GM12878 (cell line): ENCODE measurements around the gene TRIM47. TPM values are rescaled to one million over a fixed set of nuclear protein-coding genes. Genes with fewer than 3 reads are reported as not detected.

Experiments used
- ATAC-seq: fragments of 200-7000 bp; cut with Tn5 transposase; 3 replicates; pipeline ENCODE4 v1.9.1; 2020; ENCODE audit warnings: mild to moderate bottlenecking, moderate library complexity
- BruUV-seq: library from RNA; stranded (reverse); fragments of 400-500 nt; replicated peaks from 2 replicates; lab custom pipeline; 2021; lab: Mats Ljungman, UMichigan
- CTCF ChIA-PET: fragments of 300-600 bp; sonication (Branson Sonifier 250); formaldehyde crosslinking; extraction: SDS; loops from one replicate; lab custom pipeline; 2021; ENCODE audit warnings: inconsistent platforms; lab: Yijun Ruan, JAX
- POLR2A ChIA-PET: fragments of 350-600 bp; formaldehyde crosslinking; extraction: SDS; loops from one replicate; lab custom pipeline; 2021; ENCODE audit warnings: inconsistent platforms; lab: Charles Lee
- RAD21 ChIA-PET: fragments of 300-600 bp; sonication (Branson Sonifier 250); formaldehyde crosslinking; loops from one replicate; lab custom pipeline; 2023; ENCODE audit warnings: antibody characterized with exemption; ENCODE audit not compliant: unreplicated experiment; lab: Charles Lee
- SMC1A ChIA-PET: fragments of 300-600 bp; sonication (Branson Sonifier 250); formaldehyde crosslinking; loops from one replicate; lab custom pipeline; 2023; ENCODE audit not compliant: unreplicated experiment, uncharacterized antibody; lab: Charles Lee
- DNase-seq: peaks from one replicate; pipeline ENCODE4 v3.0.0-alpha.2; 2011; ENCODE audit warnings: low read depth, low spot score
- FAIRE-seq: peaks from 3 replicates; lab custom pipeline; 2011; peaks lifted over from hg19 to GRCh38; lab: Jason Lieb, UNC
- H2AFZ ChIP-seq: 2 replicates; pipeline ENCODE4 v1.6.0; 2011; ENCODE audit warnings: low read depth, low read length, control low read depth; ENCODE audit not compliant: control insufficient read depth
- H3K27ac ChIP-seq: 2 replicates; pipeline ENCODE4 v1.5.1; 2011; ENCODE audit warnings: control low read depth; ENCODE audit not compliant: control insufficient read depth, insufficient read depth
- H3K27me3 ChIP-seq, 2 experiments: replicated peaks in 1 of 2; 2 replicates each; pipeline versions ENCODE4 v1.6.0 to v1.6.1; 2011; ENCODE audit warnings: low read length in 1 of 2; ENCODE audit not compliant: control insufficient read depth in 2 of 2, insufficient read depth in 2 of 2
- H3K36me3 ChIP-seq, 2 experiments: 2 replicates each; pipeline ENCODE4 v1.5.1; 2011; ENCODE audit warnings: low read length in 1 of 2; ENCODE audit not compliant: control insufficient read depth in 2 of 2, insufficient read depth in 2 of 2
- H3K4me1 ChIP-seq: 2 replicates; pipeline ENCODE4 v1.6.1; 2011; ENCODE audit warnings: mild to moderate bottlenecking, low read length, moderate library complexity, mixed read lengths; ENCODE audit not compliant: control insufficient read depth, insufficient read depth
- H3K4me2 ChIP-seq: 2 replicates; pipeline ENCODE4 v1.6.0; 2011; ENCODE audit warnings: control low read depth; ENCODE audit not compliant: control insufficient read depth, insufficient read depth
- H3K4me3 ChIP-seq: fragments of 200-600 bp; sonication (generic); 2 replicates; pipeline ENCODE4 v1.5.1; 2016
- H3K79me2 ChIP-seq: 2 replicates; pipeline ENCODE4 v1.6.0; 2011; ENCODE audit warnings: low read length; ENCODE audit not compliant: control insufficient read depth, insufficient read depth
- H3K9ac ChIP-seq: 2 replicates; pipeline ENCODE4 v1.8.0; 2011; ENCODE audit warnings: low read length, control low read depth, mixed read lengths; ENCODE audit not compliant: control insufficient read depth, insufficient read depth
- H3K9me3 ChIP-seq: replicated peaks from 3 replicates; pipeline ENCODE4 v1.5.1; 2011; ENCODE audit warnings: mild to moderate bottlenecking, low read length; ENCODE audit not compliant: control insufficient read depth, insufficient read depth
- H4K20me1 ChIP-seq: 2 replicates; pipeline ENCODE4 v1.6.0; 2011; ENCODE audit not compliant: control insufficient read depth, insufficient read depth
- BCL3 ChIP-seq: IDR thresholded peaks from 2 replicates; pipeline ENCODE4 v1.6.1; 2011; ENCODE audit warnings: borderline replicate concordance, low read depth, mild to moderate bottlenecking, moderate library complexity, low read length; ENCODE audit not compliant: insufficient read depth, poor library complexity, severe bottlenecking
- CUX1 ChIP-seq: IDR thresholded peaks from 2 replicates; pipeline ENCODE4 v1.6.1; 2012; ENCODE audit warnings: improper control_type of control experiment, low read depth, low read length; ENCODE audit not compliant: insufficient replicate concordance
- KDM1A ChIP-seq: fragments of 200-600 bp; sonication (generic); IDR thresholded peaks from 2 replicates; pipeline ENCODE4 v1.6.1; 2016; ENCODE audit warnings: borderline replicate concordance
- SP1 ChIP-seq: IDR thresholded peaks from one replicate; pipeline ENCODE4 v1.6.1; 2011; ENCODE audit warnings: low read depth, low read length
- SRF ChIP-seq, 2 experiments: IDR thresholded peaks; 2 replicates each; pipeline ENCODE4 v1.6.1; 2011; ENCODE audit warnings: low read depth in 2 of 2, low read length in 2 of 2, mild to moderate bottlenecking in 1 of 2, moderate library complexity in 1 of 2
- WGBS: methylation state at CpG from one replicate; pipeline ENCODE4 v1.1.6; 2016; ENCODE audit warnings: low lambda C conversion rate; ENCODE audit not compliant: insufficient replicate concordance, insufficient coverage; ENCODE audit errors: missing lambda C conversion rate; 5-methylcytosine and 5-hydroxymethylcytosine counted together
- in situ Hi-C: fragments of 300-500 bp; cut with MboI; formaldehyde crosslinking; loops from 9 replicates; pipeline ENCODE4 v1.14.3; 2018; ENCODE audit warnings: mixed read lengths
- intact Hi-C: fragments of 100-400 bp; cut with micrococcal nuclease; formaldehyde crosslinking; loops from one replicate; pipeline ENCODE4 v1.14.2; 2022; ENCODE audit not compliant: unreplicated experiment
- polyA plus RNA-seq, 11 experiments: library from polyadenylated mRNA; depleted of rRNA in 4 of 11; unstranded in 6 of 11; stranded (reverse) in 5 of 11; fragments of >200 nt; fragmentation: Nextera tagmentation in 4 of 11; fragmentation: Illumina TruSeq in 1 of 11; extraction: Ambion mirVana in 4 of 11; extraction: Trizol in 1 of 11; gene quantifications; 1 replicate in 1 of 11; 2 replicates in 10 of 11; pipeline versions ENCODE4 v1.2.1 to v1.2.3, GENCODE V29; 2011 to 2016; ENCODE audit warnings: inconsistent platforms in 2 of 11, missing spikeins in 2 of 11, low read depth in 1 of 11
- total RNA-seq, 4 experiments: library from RNA; depleted of rRNA in 3 of 4; stranded (reverse); fragments of >200 nt in 3 of 4; fragmentation: Illumina TruSeq in 1 of 4; extraction: Trizol in 1 of 4; gene quantifications; 2 replicates each; pipeline versions ENCODE4 v1.2.1 to v1.2.3, GENCODE V29; 2013 to 2021

TRIM47 gene
- total and polyA plus RNA-seq, 10 of the 15 experiments (the other 5 are each of a cell fraction or from before 2014, with no cell fraction given) = 0.35 to 9.7 (median 5.3) TPM

- TF ChIP-seq SP1 = no peak
- TF ChIP-seq, all 136 proteins: peak for 0
Measured at GRCh38 chr17:75925103-75925502, 46.7 kb upstream of the TRIM47 start (continued).

GRCh38 chr17:75922963-75923874 lies 44.8 kb upstream of the TRIM47 start:
- ATAC-seq (no peak; the same call in 2 of the 3 replicates), FAIRE-seq (no peak), DNase-seq (no peak)
- intact Hi-C loops = no loop called here
- no peaks in the 10 kb centered on the region for H3K36me3 ChIP-seq
- BruUV-seq = no TSS peak
- H3K9me3 ChIP-seq = no peaks in the 10 kb centered on the region
- TF ChIP-seq SRF (IDR thresholded peaks at IDR 0.05; ENCODE audit: low read depth in 2 of 2, low read length in 2 of 2) = no peak
- TF ChIP-seq CUX1 = no peak
- TF ChIP-seq KDM1A = no peak
- no peak for TF ChIP-seq BCL3
- no peak overlapping the region for H2AFZ ChIP-seq
- H3K9ac ChIP-seq = no peak overlapping the region
- CTCF ChIA-PET = interaction anchor here (1.2 kb wide), 1 partner anchor 18 kb away, joined by 3 read pairs; no protein-coding TSS in a partner anchor
- H3K27ac ChIP-seq = no peak overlapping the region
- H3K4me1 ChIP-seq = no peaks in the 10 kb centered on the region
- H3K27me3 ChIP-seq = no peaks in the 10 kb centered on the region
- H3K4me3 ChIP-seq = no peak overlapping the region
- SMC1A ChIA-PET = interaction anchor here (0.7 kb wide), 1 partner anchor 42 kb away, joined by 3 read pairs; no protein-coding TSS in a partner anchor
- 81% methylated on average over 19 of the region's 19 CpGs for WGBS
- no peaks in the 10 kb centered on the region for H3K79me2 ChIP-seq
- POLR2A ChIA-PET = no interaction called here
- no peaks in the 10 kb centered on the region for H4K20me1 ChIP-seq
- in situ Hi-C loops = no loop called here
- H3K4me2 ChIP-seq = no peak overlapping the region
- RAD21 ChIA-PET = no interaction called here
